BLaER1 treated with 17β-estradiol and CSF1 and Interleukin-3, amounts not matched to agents 10 nM and 100 nM (cell line): Measurements from ENCODE around the gene PTPRN.

Experiments
- H3K27ac ChIP-seq, 11 experiments: shearing (Covaris generic); formaldehyde crosslinking; 2 replicates each; pipeline ENCODE4 v1.8.1; 2022
- H3K27me3 ChIP-seq, 11 experiments: shearing (Covaris generic); formaldehyde crosslinking; 2 replicates each; pipeline ENCODE4 v1.8.1; 2022
- H3K36me3 ChIP-seq, 11 experiments: shearing (Covaris generic); formaldehyde crosslinking; 2 replicates each; pipeline ENCODE4 v1.8.1; 2022
- H3K4me1 ChIP-seq, 10 experiments: shearing (Covaris generic); formaldehyde crosslinking; 2 replicates each; pipeline ENCODE4 v1.8.1; 2022
- H3K4me2 ChIP-seq, 11 experiments: shearing (Covaris generic); formaldehyde crosslinking; 2 replicates each; pipeline ENCODE4 v1.8.1; 2022
- H3K4me3 ChIP-seq, 10 experiments: shearing (Covaris generic); formaldehyde crosslinking; 2 replicates each; pipeline ENCODE4 v1.8.1; 2022
- H3K9ac ChIP-seq, 11 experiments: shearing (Covaris generic); formaldehyde crosslinking; 2 replicates each; pipeline ENCODE4 v1.8.1; 2022
- H3K9me3 ChIP-seq, 11 experiments: shearing (Covaris generic); formaldehyde crosslinking; replicated peaks in 1 of 11; 2 replicates each; pipeline ENCODE4 v1.8.1; 2022
- H4K20me1 ChIP-seq, 11 experiments: shearing (Covaris generic); formaldehyde crosslinking; 2 replicates each; pipeline ENCODE4 v1.8.1; 2022
- Cebpa-rat ChIP-seq, 11 experiments: shearing (Covaris generic); IDR thresholded peaks; 2 replicates each; pipeline ENCODE4 v1.8.1; 2022

PTPRN gene

DNA sequence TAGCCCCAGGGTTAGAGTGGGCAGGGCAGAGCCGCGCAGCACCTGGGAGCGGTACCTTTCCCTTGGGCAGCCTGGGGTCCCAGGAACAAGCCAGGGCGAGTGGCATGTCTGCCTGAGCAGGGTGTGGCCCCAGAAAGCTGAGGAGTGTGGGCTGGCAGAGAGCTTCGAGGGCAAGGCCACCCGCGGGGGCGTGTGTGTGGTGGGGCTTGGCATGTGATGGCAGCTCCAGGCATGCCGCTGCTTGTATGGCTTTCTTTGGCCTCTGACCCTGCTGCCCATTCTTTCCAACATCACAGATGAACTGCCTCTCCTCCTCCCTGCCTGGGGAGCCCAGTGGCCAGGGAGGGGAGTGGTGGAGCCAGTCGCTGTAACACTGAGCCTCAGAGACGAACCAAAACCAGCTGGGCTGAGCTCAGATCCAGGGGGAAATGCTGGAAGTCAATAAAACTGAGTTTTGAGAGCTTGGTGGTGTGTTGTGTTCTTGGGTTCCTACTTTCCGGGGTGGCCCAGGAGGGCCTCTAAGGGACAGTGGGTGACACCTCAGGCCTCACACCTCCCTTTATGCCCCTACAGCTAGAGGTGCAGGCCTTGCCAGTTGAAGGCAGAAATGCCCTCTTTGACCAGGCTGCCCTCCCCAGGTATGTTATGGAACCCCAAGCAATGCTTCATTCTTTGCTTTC is 22.6 kb downstream of the PTPRN start:
- H3K4me1 ChIP-seq, result peaks cover 33 to 70% (median 51%) of the 10 kb centered on the region in 10 experiments
- no peak overlapping the region for H3K9ac ChIP-seq

DNA sequence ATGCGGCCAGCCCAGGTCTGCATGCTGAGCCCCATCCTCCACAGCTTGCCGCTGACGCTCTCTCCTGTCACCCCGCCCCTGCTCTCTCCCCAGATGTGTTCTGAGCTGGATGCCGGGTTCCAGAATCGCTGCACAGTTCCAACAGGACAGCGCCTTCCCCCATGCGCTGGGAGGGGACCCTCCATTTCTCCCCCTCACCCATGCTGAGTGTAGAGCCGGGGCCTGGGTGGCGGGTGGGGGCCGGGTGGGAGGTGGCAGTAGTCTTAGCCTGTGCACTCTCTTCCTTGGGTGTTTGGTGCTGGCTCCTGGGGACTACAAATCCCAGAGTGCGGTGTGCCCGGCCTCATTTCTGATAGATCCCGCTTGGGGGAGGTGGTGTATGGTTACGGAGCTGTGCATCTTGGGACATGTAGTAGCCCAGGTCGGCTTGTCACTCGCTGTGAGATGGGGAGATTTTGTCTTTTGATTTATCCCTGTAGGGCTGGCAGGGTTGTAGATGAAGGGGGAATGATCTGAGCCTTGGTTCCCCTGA is 23.2 kb downstream of the PTPRN start:
- Histone ChIP-seq H3K9ac (peak overlapping the region in 7 of 11 experiments; percentile 2 to 64 (median 24); a peak in 4 of 22 replicates), H3K27me3 (no peaks in the 10 kb centered on the region), H3K4me2 (peak overlapping the region; percentile 48 to 98 (median 82); a peak in 21 of 22 replicates), H3K4me1 (peaks cover 40 to 77% (median 57%) of the 10 kb centered on the region in 10 experiments), H4K20me1 (peaks cover 17 to 54% (median 27%) of the 10 kb centered on the region in 11 experiments; a peak in 16 of 22 replicates), H3K27ac (no peak overlapping the region), H3K9me3 (no peaks in the 10 kb centered on the region), H3K36me3 (peaks cover 0 to 51% (median 0%) of the 10 kb centered on the region in 11 experiments; a peak in 7 of 22 replicates), H3K4me3 (no peak overlapping the region)
- no peak for TF ChIP-seq Cebpa-rat (IDR thresholded peaks at IDR 0.05)

More for the DNA sequence above, 22.6 kb downstream of the PTPRN start:
- Histone ChIP-seq H3K27ac (no peak overlapping the region), H3K9me3 (no peaks in the 10 kb centered on the region), H3K36me3 (peaks cover 0 to 45% (median 0%) of the 10 kb centered on the region in 11 experiments; a peak in 7 of 22 replicates), H3K27me3 (no peaks in the 10 kb centered on the region), H3K4me3 (no peak overlapping the region), H3K4me2 (peak overlapping the region; percentile 7 to 48 (median 35); a peak in 18 of 22 replicates), H4K20me1 (peaks cover 15 to 48% (median 26%) of the 10 kb centered on the region in 11 experiments; a peak in 16 of 22 replicates)
- no peak for TF ChIP-seq Cebpa-rat (IDR thresholded peaks at IDR 0.05)

DNA sequence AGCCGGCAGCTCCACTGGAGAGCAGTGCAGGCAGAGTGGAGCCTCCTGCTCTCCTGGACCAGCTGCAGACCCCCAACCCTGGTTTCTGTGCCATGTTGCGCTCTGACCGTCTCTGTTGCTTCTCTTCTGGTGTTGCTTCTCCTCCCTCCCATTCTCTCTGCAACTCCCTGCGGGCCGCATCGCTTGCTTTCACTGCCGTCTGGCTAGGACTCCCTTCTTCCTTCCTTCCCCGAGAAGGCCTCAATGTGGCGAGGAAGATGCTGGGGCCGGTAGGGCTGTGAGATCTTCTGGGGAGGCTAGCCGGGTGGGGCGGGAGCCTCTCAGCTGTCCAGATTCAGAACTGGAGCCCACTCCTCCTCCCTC is 23.8 kb downstream of the PTPRN start:
- TF ChIP-seq Cebpa-rat (IDR thresholded peaks at IDR 0.05), result no peak
- Histone ChIP-seq H3K36me3 (peaks cover 0 to 57% (median 0%) of the 10 kb centered on the region in 11 experiments; a peak in 7 of 22 replicates), H3K4me1 (peaks cover 46 to 83% (median 63%) of the 10 kb centered on the region in 10 experiments), H3K27ac (no peak overlapping the region), H3K4me2 (peak overlapping the region; percentile 48 to 98 (median 82)), H3K27me3 (no peaks in the 10 kb centered on the region), H3K9ac (peak overlapping the region in 8 of 11 experiments; percentile 2 to 64 (median 28); a peak in 7 of 22 replicates), H3K4me3 (no peak overlapping the region), H3K9me3 (no peaks in the 10 kb centered on the region), H4K20me1 (peaks cover 17 to 60% (median 28%) of the 10 kb centered on the region in 11 experiments; a peak in 16 of 22 replicates)

DNA sequence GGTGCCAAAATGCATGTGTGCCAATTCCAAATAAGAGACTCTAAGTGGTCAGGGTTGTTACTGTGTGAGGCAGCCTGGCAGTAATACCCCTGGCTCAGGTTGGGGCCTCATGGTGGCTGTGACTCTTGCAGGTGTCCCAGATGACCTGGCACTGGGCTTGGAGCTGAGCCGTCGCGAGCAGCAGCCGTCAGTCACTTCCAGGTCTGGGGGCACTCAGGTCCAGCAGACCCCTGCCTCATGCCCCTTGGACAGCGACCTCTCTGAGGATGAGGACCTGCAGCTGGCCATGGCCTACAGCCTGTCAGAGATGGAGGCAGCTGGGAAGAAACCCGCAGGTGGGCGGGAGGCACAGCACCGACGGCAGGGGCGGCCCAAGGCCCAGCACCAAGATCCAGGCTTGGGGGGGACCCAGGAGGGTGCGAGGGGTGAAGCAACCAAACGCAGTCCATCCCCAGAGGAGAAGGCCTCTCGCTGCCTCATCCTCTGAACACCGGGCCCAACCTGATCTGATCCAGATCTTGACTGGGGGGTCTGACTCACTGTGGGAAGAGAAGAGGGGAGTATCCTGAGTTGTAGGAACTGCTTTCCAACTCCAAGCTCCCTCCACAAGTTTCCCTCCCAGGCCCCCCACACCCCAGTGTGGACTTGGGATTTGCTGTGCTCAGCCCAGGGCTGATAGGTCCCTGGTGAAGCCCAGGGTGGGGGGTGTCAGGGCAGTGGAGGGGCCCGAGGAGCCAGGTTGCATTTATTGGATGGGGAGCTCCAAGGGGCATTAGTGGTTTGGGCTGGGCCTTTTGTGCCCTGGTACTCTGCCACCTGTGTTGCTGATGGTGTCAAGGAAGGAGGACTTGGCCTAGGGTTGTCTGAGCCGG is 24.5 kb downstream of the PTPRN start:
- H3K4me2 ChIP-seq, result peak overlapping the region; percentile 48 to 98 (median 82)
- H3K4me1 ChIP-seq, result peaks cover 52 to 83% (median 69%) of the 10 kb centered on the region in 10 experiments
- no peak overlapping the region; a peak in 1 of 20 replicates for H3K4me3 ChIP-seq
- peak overlapping the region in 4 of 11 experiments; percentile 2 to 64 (median 24); a peak in 4 of 22 replicates for H3K9ac ChIP-seq
- TF ChIP-seq Cebpa-rat (IDR thresholded peaks at IDR 0.05), result no peak
- peaks cover 0 to 58% (median 0%) of the 10 kb centered on the region in 11 experiments; a peak in 7 of 22 replicates for H3K36me3 ChIP-seq
- H4K20me1 ChIP-seq, result peaks cover 17 to 63% (median 28%) of the 10 kb centered on the region in 11 experiments; a peak in 16 of 22 replicates
- no peaks in the 10 kb centered on the region for H3K9me3 ChIP-seq
- H3K27ac ChIP-seq, result no peak overlapping the region
- H3K27me3 ChIP-seq, result no peaks in the 10 kb centered on the region

DNA sequence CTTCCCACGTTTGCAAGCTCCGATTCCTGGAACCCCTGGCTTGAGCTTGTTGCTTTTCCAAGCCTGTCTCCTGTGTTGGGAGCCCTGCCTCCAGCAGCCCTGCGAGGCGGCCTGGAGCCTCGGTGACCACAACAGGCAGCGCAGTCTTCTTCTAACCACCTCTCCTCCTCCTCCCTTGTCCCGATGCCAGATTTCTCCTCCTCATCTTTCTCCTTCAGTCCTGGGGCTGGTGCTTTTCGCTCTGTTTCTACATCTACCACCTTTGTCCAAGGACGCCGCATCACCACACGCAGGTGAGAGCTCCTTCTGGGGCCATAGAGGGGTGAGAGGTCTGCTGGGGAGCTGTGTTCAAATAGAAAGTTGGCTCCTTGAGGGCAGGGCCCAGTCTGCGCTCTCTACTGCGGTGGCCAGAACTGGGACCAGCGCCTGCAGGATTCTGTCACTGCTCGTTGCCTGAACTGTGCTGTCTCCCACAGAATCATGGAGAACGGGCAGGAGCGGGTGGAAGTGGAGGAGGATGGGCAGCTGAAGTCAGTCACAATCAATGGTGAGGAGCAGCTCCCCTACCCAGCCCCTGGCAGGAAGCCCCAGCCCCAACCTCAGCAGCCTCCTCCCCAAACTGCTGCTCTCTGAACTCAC is 26.1 kb downstream of the PTPRN start:
- Histone ChIP-seq H3K27ac (peak overlapping the region in 3 of 11 experiments; percentile 25 to 43 (median 28); a peak in 3 of 22 replicates), H3K4me2 (peak overlapping the region; percentile 82 to 98 (median 94)), H3K9ac (peak overlapping the region in 8 of 11 experiments; percentile 5 to 53 (median 46); a peak in 12 of 22 replicates), H3K4me3 (no peak overlapping the region), H3K9me3 (no peaks in the 10 kb centered on the region), H3K27me3 (no peaks in the 10 kb centered on the region), H4K20me1 (peaks cover 17 to 63% (median 28%) of the 10 kb centered on the region in 11 experiments; a peak in 16 of 22 replicates), H3K36me3 (peaks cover 0 to 58% (median 0%) of the 10 kb centered on the region in 11 experiments; a peak in 7 of 22 replicates), H3K4me1 (peaks cover 59 to 89% (median 82%) of the 10 kb centered on the region in 10 experiments)
- TF ChIP-seq Cebpa-rat (IDR thresholded peaks at IDR 0.05), result no peak

DNA sequence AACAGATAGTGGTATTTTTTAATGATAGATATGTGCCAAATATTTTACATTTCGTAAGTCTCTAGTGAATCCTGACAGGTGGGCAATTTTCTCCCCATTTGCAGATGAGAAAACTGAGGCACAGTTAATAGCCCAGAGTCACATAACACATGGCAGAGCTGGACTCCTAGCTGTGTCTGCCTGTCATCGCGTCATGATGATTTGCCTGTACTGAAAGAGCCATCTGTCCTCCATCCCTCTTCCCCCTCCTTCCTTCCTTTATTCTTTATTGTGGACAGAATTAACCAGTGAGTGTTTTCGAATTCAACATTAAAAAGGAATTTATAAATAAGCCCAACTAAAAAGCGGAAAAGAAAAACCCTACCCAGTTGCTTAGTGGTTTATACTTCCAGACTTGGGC is 26.8 kb downstream of the PTPRN start:
- H3K27ac ChIP-seq, result peak overlapping the region in 2 of 11 experiments; percentile 28 to 43; a peak in 2 of 22 replicates
- peak overlapping the region in 7 of 11 experiments; percentile 18 to 53 (median 48); a peak in 10 of 22 replicates for H3K9ac ChIP-seq
- no peak for TF ChIP-seq Cebpa-rat (IDR thresholded peaks at IDR 0.05)
- H4K20me1 ChIP-seq, result peaks cover 17 to 63% (median 28%) of the 10 kb centered on the region in 11 experiments; a peak in 16 of 22 replicates
- no peak overlapping the region for H3K4me3 ChIP-seq
- H3K36me3 ChIP-seq, result peaks cover 0 to 58% (median 0%) of the 10 kb centered on the region in 11 experiments; a peak in 7 of 22 replicates
- H3K27me3 ChIP-seq, result no peaks in the 10 kb centered on the region
- H3K9me3 ChIP-seq, result no peaks in the 10 kb centered on the region
- peaks cover 63 to 90% (median 89%) of the 10 kb centered on the region in 10 experiments for H3K4me1 ChIP-seq
- H3K4me2 ChIP-seq, result peak overlapping the region; percentile 82 to 98 (median 94)

DNA sequence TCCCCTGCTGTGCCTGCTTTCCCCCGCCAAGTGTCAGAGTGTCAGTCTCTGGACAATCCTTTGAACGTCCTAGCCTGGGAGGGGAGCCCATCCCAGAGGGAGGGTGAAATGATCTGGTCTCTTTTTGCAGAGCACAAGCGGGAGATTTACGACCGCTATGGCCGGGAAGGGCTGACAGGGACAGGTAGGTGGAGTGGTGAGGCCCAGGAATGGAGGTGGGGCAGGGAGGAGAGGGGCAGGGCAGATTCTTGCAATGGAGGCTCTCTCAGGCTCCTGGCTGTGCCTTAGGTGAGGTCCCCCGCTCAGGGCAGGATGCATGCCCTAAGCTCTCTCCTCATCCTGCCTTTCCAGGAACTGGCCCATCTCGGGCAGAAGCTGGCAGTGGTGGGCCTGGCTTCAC is 27.6 kb downstream of the PTPRN start:
- Histone ChIP-seq H3K4me2 (peak overlapping the region; percentile 82 to 98 (median 94)), H3K27ac (peak overlapping the region in 2 of 11 experiments; percentile 18 to 40; a peak in 1 of 22 replicates), H3K27me3 (no peaks in the 10 kb centered on the region), H3K36me3 (peaks cover 0 to 58% (median 0%) of the 10 kb centered on the region in 11 experiments; a peak in 7 of 22 replicates), H3K9me3 (no peaks in the 10 kb centered on the region), H3K9ac (peak overlapping the region in 6 of 11 experiments; percentile 29 to 96 (median 80); a peak in 9 of 22 replicates), H3K4me1 (peaks cover 63 to 89% (median 86%) of the 10 kb centered on the region in 10 experiments), H3K4me3 (no peak overlapping the region), H4K20me1 (peaks cover 17 to 59% (median 28%) of the 10 kb centered on the region in 11 experiments; a peak in 16 of 22 replicates)
- TF ChIP-seq Cebpa-rat (IDR thresholded peaks at IDR 0.05), result no peak
